Measurements from ENCODE around the gene KLHL17. TPM values are rescaled to one million over a fixed set of nuclear protein-coding genes. Genes with fewer than 3 reads are reported as not detected.

The KLHL17 gene
- total and polyA plus RNA-seq, 10 of the 15 experiments (the other 5 are each of a cell fraction or from before 2014, with no cell fraction given): 0.03 to 30.6 (median 5.3) TPM

GRCh38 chr1:938711-939489, 21.5 kb upstream of the KLHL17 start:
- Histone ChIP-seq H3K4me1 (ENCODE audit: control insufficient read depth, insufficient read depth, low read length) (peaks cover 7% of the 10 kb centered on the region; the same call in 1 of the 2 replicates), H3K27me3 (replicated peaks in 1 of 2; ENCODE audit: control insufficient read depth in 2 of 2, insufficient read depth in 2 of 2, low read length in 1 of 2) (peaks cover 8% of the 10 kb centered on the region in 2 experiments), H2AFZ (ENCODE audit: control insufficient read depth, low read depth, low read length) (no peak overlapping the region), H3K9ac (ENCODE audit: control insufficient read depth, insufficient read depth, low read length) (no peak overlapping the region), H3K4me3 (no peak overlapping the region), H4K20me1 (ENCODE audit: control insufficient read depth, insufficient read depth) (no peaks in the 10 kb centered on the region), H3K27ac (ENCODE audit: control insufficient read depth, insufficient read depth) (no peak overlapping the region), H3K9me3 (replicated peaks; ENCODE audit: control insufficient read depth, insufficient read depth, low read length) (no peaks in the 10 kb centered on the region), H3K79me2 (ENCODE audit: control insufficient read depth, insufficient read depth, low read length) (no peaks in the 10 kb centered on the region), H3K36me3 (ENCODE audit: control insufficient read depth in 2 of 2, insufficient read depth in 2 of 2, low read length in 1 of 2) (no peaks in the 10 kb centered on the region), H3K4me2 (ENCODE audit: control insufficient read depth, insufficient read depth) (no peak overlapping the region)
- FAIRE-seq (no peak), DNase-seq (ENCODE audit: low read depth, low spot score) (no peak), ATAC-seq (no peak)
- intact Hi-C loops (cut with micrococcal nuclease; ENCODE audit: unreplicated experiment) (no loop called here), in situ Hi-C loops (cut with MboI) (loop anchor here (10.0 kb wide), 1 partner anchor 64 kb away; no protein-coding TSS in a partner anchor)
- ChIA-PET POLR2A (interaction anchor here (1.5 kb wide), 1 partner anchor 34 kb away, joined by 4 read pairs; no protein-coding TSS in a partner anchor), SMC1A (ENCODE audit: uncharacterized antibody, unreplicated experiment) (interaction anchor here (1.0 kb wide), 1 partner anchor 33 kb away, joined by 3 read pairs; no protein-coding TSS in a partner anchor), CTCF (interaction anchor here (1.4 to 1.9 kb wide), 2 partner anchors 20 to 34 kb away, joined by 3 to 16 read pairs; partner anchors contain the start of gene NOC2L), RAD21 (ENCODE audit: unreplicated experiment) (interaction anchor here (1.3 to 4.1 kb wide), 2 partner anchors 33 to 37 kb away, joined by 4 to 20 read pairs; no protein-coding TSS in a partner anchor)
- no TSS peak for BruUV-seq (replicated peaks)
- TF ChIP-seq PRDM15 (CRISPR knock-in tag; IDR thresholded peaks at IDR 0.05): no peak
- 50% methylated on average over 28 of the region's 30 CpGs for WGBS (ENCODE audit: insufficient coverage, insufficient replicate concordance, low lambda C conversion rate, missing lambda C conversion rate)
